Epithelial cell of prostate (primary cell): ENCODE data around the gene NDUFB6.
"Not testable (repeated sequence)": the region's sequence is repeated elsewhere in the genome, so short reads cannot be mapped to it uniquely, and the experiment has no call there.

Experiments used
- DNase-seq: peaks from one replicate; pipeline ENCODE4 v3.0.0-alpha.2; 2011; ENCODE audit warnings: low read depth, low spot score
- H3K27ac ChIP-seq: fragments of 450-650 bp; 2 replicates; pipeline ENCODE4 v1.5.1; 2017; ENCODE audit warnings: mild to moderate bottlenecking

NDUFB6 gene

DNA sequence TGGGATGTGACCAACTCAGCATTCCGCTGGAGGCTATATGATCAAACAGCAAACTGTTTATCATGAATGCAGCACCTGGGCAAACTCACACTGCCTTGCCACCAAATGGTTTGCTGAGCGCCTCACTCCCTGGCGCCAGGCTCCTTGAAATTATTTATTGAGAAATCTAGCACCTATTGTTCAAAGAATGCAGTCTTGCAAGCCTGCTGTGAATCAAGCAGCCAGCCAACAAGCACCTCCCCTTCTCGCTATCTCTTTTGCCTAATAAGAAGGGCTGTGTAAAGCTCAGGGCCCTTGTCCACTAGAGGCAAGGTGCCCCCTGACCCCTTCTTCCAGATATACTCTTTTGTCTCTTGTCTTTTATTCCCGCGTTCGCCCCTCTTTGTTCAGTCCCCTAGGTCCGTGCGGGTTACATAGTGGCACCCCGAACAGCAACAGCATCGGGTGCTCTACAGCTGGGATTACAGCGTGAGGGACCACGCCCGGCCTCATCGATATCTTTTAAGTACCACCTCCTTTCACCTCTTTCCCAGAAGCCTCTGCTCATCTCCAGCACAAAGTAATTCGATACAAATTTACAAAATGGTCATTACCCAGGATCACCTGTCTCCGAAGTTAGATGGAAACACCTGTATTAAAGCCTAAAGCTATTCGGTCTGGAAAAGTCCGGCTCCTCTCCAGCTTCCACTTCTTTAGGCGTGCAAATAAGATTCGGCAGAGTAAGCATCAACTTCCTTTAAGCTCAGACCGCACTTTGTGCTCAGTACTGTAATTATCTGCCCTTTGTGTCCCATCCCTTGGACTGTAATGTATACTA, 47.9 kb downstream of the NDUFB6 start:
- H3K27ac ChIP-seq: peak overlapping the region; percentile 64
- no peak for DNase-seq

DNA sequence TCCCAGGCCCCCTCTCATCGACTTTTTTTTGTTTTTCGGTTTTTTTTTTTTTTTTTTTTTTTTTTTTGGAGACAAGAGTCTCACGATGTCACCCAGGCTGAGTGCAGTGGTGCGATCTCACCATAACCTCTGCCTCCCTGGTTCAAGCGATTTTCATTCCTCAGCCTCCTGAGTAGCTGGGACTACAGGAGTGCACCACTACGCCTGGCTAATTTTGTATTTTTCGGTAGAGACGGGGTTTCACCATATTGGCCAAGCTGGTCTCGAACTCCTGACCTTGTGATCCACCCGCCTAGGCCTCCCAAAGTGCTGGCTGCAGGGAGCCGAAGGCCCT, 48.4 kb downstream of the NDUFB6 start:
- not testable (repeated sequence) for DNase-seq
- H3K27ac ChIP-seq: peak overlapping the region; percentile 64

DNA sequence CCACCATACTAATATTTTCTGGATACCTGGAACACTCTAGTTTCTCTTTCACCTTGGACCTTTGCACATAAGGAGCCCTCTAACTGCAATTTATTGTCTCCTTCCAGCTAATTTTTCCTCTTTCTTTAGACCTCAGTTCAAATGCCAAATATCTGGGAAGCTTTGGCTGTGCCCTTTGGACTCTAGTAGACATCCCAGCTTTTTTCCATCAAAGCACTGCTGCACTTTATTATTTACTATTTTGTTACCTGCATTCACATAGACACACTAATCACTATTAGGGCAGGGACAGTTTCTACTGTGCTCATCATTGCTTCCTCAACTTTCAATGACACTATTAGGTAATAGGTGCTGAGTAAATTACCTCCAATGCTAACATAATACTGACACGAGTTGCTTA, 49.0 kb downstream of the NDUFB6 start:
- no peak for DNase-seq
- H3K27ac ChIP-seq: no peak overlapping the region

DNA sequence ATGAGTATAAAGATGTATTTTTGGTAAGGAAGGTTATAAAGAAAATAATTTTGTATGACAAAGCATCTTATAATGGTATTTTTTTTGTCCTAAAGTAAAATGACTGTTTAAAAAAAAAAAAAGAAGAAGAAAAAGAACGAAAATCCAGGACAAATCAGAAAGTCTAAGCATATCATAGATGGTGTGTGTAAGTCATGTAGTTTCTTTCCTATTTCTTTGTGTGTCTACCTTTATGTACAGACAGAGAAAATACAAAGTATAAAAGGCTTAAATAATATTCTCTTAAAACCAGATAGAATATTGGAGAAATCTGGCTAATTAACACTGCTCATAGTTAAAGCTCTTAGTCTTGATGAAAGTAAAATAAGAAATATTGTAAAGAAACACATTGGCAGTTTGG, 54.7 kb downstream of the NDUFB6 start:
- no peak for DNase-seq
- no peak overlapping the region for H3K27ac ChIP-seq

DNA sequence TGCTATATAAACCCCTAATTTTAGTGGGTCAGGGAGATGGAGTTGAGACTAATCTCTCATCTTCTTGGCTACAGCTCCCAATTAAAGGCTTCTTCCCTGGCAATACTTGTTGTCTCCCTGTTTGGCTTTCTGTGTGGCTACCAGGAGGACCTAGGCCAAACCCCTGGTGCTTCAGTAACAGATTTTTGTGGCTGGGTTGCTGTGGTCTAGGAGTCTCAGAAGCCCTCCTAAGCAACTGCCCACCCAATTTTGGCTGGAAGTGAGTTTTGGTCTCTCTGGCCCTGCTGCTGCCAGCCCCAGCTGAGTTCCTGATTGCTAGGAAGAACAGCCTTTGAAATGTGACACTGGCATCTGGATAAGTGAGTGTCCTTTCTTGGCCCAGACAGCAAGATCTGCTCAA, 56.7 kb downstream of the NDUFB6 start:
- no peak for DNase-seq
- H3K27ac ChIP-seq: no peak overlapping the region

DNA sequence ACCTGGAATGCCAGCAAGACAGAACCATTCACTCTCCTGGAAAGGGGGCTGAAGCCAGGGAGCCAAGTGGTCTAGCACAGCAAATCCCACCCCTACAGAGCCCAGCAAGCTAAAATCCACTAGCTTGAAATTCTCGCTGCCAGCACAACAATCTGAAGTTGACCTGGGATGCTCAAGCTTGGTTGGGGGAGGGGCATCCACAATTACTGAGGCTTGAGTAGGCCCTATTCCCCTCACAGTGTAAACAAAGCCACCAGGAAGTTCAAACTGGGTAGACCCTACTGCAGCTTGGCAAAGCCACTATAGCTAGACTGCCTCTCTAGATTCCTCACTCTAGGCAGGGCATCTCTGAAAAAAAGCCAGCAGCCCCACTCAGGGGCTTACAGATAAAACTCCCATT, 64.2 kb downstream of the NDUFB6 start:
- no peak for DNase-seq
- no peak overlapping the region for H3K27ac ChIP-seq

DNA sequence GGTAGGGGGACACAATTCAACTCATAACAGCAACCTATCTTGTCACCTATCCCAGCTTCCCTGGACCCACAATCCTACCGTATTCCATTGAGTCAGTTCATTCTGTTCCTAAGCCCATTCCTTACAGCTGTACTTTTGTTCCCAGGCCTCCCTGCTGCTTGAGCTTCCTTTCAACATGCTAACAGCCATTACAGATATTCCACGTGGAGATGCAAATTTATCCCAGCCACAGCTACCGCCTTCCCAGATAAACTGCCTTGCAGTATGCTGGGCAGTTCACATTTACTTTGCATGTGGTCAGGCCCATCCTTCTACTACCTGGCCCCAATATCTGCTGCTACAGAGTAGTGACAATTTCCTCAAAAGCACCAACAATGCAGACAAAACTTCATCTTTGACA, 70.0 kb downstream of the NDUFB6 start:
- peak overlapping the region; percentile 83 for H3K27ac ChIP-seq
- no peak for DNase-seq
